HCT116 (cell line): ENCODE data around the gene UNC93B1. TPM values are rescaled to one million over a fixed set of nuclear protein-coding genes. Genes with fewer than 3 reads are reported as not detected.
A peak's percentile ranks its signal among the peaks of the same experiment; 100 is the strongest.

Experiments used
- ATAC-seq: fragments of 200-7000 bp; cut with Tn5 transposase; 2 replicates; pipeline ENCODE4 v1.9.1; 2020; ENCODE audit warnings: mild to moderate bottlenecking, moderate library complexity
- BruUV-seq: library from RNA; stranded (reverse); fragments of 400-500 nt; replicated peaks from 2 replicates; lab custom pipeline; 2021; lab: Mats Ljungman, UMichigan
- CTCF ChIA-PET: fragments of 300-600 bp; sonication (Branson Sonifier 250); formaldehyde crosslinking; loops from one replicate; lab custom pipeline; 2021; ENCODE audit warnings: antibody characterized with exemption; lab: Charles Lee
- POLR2A ChIA-PET: fragments of 300-600, 350-600 bp; sonication (Branson Sonifier 250); formaldehyde crosslinking; loops from one replicate; lab custom pipeline; 2021; ENCODE audit warnings: antibody characterized with exemption; lab: Charles Lee
- RAD21 ChIA-PET, 2 experiments: fragments of 300-600 bp; sonication (Branson Sonifier 250); formaldehyde crosslinking; loops; one replicate each; lab custom pipeline; 2023; ENCODE audit warnings: low total read pairs in 2 of 2; ENCODE audit not compliant: uncharacterized antibody in 2 of 2, unreplicated experiment in 2 of 2, low non-redundant PET in 1 of 2; lab: Charles Lee
- DNase-seq: peaks from one replicate; pipeline ENCODE4 v3.0.0-alpha.2; 2010; ENCODE audit warnings: low read depth, low spot score
- H2AFZ ChIP-seq: fragments of 200-600 bp; shearing (Covaris generic), sonication (generic); 2 replicates; pipeline ENCODE4 v1.6.1; 2017; ENCODE audit warnings: low read depth, mixed run types, mixed read lengths, antibody characterized with exemption, low read length; ENCODE audit not compliant: poor library complexity, severe bottlenecking
- H3K27ac ChIP-seq: 2 replicates; pipeline ENCODE4 v1.5.1; 2012; ENCODE audit warnings: low read depth, low read length
- H3K27me3 ChIP-seq: fragments of 200-600 bp; sonication (generic); 2 replicates; pipeline ENCODE4 v1.6.1; 2016; ENCODE audit warnings: mixed run types, low read length, mixed read lengths; ENCODE audit not compliant: insufficient read depth
- H3K36me3 ChIP-seq, 2 experiments: fragments of 200-500 bp in 1 of 2; fragments of 200-600 bp in 1 of 2; sonication (Bioruptor generic) in 1 of 2; sonication (generic) in 1 of 2; 2 replicates each; pipeline versions ENCODE4 v1.5.1 to v1.6.1; 2014 to 2016; ENCODE audit warnings: low read length in 2 of 2, inconsistent platforms in 1 of 2, mixed read lengths in 1 of 2, mixed run types in 1 of 2; ENCODE audit not compliant: insufficient read depth in 2 of 2, control insufficient read depth in 1 of 2
- H3K4me1 ChIP-seq, 2 experiments: fragments of 200-600 bp in 1 of 2; sonication (generic) in 1 of 2; 2 replicates each; pipeline versions ENCODE4 v1.5.1 to v1.6.1; 2012 to 2017; ENCODE audit warnings: low read length in 2 of 2, inconsistent platforms in 1 of 2, mild to moderate bottlenecking in 1 of 2, mixed read lengths in 1 of 2, mixed run types in 1 of 2, moderate library complexity in 1 of 2; ENCODE audit not compliant: insufficient read depth in 2 of 2, control insufficient read depth in 1 of 2
- H3K4me2 ChIP-seq: fragments of 200-600 bp; sonication (generic); 2 replicates; pipeline ENCODE4 v1.6.1; 2017; ENCODE audit warnings: mixed run types, low read length, mixed read lengths
- H3K4me3 ChIP-seq, 2 experiments: fragments of 200-600 bp in 1 of 2; sonication (generic) in 1 of 2; replicated peaks in 1 of 2; 2 replicates each; pipeline ENCODE4 v1.5.1; 2011 to 2016; ENCODE audit warnings: low read length in 2 of 2, control low read depth in 1 of 2, low read depth in 1 of 2, mild to moderate bottlenecking in 1 of 2, mixed read lengths in 1 of 2, mixed run types in 1 of 2
- H3K79me2 ChIP-seq: fragments of 200-600 bp; sonication (generic); 2 replicates; pipeline ENCODE4 v1.6.1; 2017; ENCODE audit warnings: mild to moderate bottlenecking, mixed run types, low read length, moderate library complexity, mixed read lengths; ENCODE audit not compliant: insufficient read depth
- H3K9ac ChIP-seq: fragments of 200-600 bp; sonication (generic); 2 replicates; pipeline ENCODE4 v1.6.1; 2016; ENCODE audit warnings: low read length, mixed read lengths
- H3K9me2 ChIP-seq: fragments of 200-600 bp; sonication (generic), shearing (Covaris generic); 2 replicates; pipeline ENCODE4 v1.6.1; 2017; ENCODE audit warnings: mixed run types, mild to moderate bottlenecking, moderate library complexity; ENCODE audit not compliant: insufficient read depth
- H3K9me3 ChIP-seq, 2 experiments: fragments of 200-500 bp in 1 of 2; fragments of 200-600 bp in 1 of 2; sonication (Bioruptor generic) in 1 of 2; sonication (generic) in 1 of 2; 2 replicates each; pipeline ENCODE4 v1.6.1; 2014 to 2017; ENCODE audit warnings: low read length in 2 of 2, mixed read lengths in 2 of 2, inconsistent platforms in 1 of 2, low read depth in 1 of 2, mild to moderate bottlenecking in 1 of 2, mixed run types in 1 of 2, moderate library complexity in 1 of 2; ENCODE audit not compliant: control insufficient read depth in 1 of 2, insufficient read depth in 1 of 2
- H4K20me1 ChIP-seq: fragments of 200-600 bp; sonication (generic), shearing (Covaris generic); 2 replicates; pipeline ENCODE4 v1.6.1; 2017; ENCODE audit warnings: mixed run types, mild to moderate bottlenecking, moderate library complexity; ENCODE audit not compliant: insufficient read depth
- ELF1 ChIP-seq: IDR thresholded peaks from 2 replicates; pipeline ENCODE4 v1.6.1; 2012; ENCODE audit warnings: low read depth, borderline replicate concordance
- EZH2phosphoT487 ChIP-seq: fragments of 200-600 bp; IDR thresholded peaks from 2 replicates; pipeline ENCODE4 v1.6.1; 2018; ENCODE audit warnings: antibody characterized with exemption, borderline replicate concordance
- FOSL1 ChIP-seq: IDR thresholded peaks from 2 replicates; pipeline ENCODE4 v1.6.1; 2012; ENCODE audit warnings: low read depth
- JUND ChIP-seq: IDR thresholded peaks from 2 replicates; pipeline ENCODE4 v1.6.1; 2012
- POLR2AphosphoS5 ChIP-seq: IDR thresholded peaks from 2 replicates; pipeline ENCODE4 v1.6.1; 2011; ENCODE audit warnings: mild to moderate bottlenecking, low read depth, low read length, moderate library complexity
- TCF7L2 ChIP-seq: IDR thresholded peaks from 2 replicates; pipeline ENCODE4 v1.7.0; 2011; ENCODE audit warnings: borderline replicate concordance, inconsistent platforms; ENCODE audit not compliant: insufficient read depth, insufficient read length; ENCODE audit errors: extremely low read depth
- YY1 ChIP-seq: IDR thresholded peaks from 2 replicates; pipeline ENCODE4 v1.6.1; 2011; ENCODE audit warnings: low read length, low read depth, moderate library complexity, mild to moderate bottlenecking; ENCODE audit not compliant: insufficient replicate concordance; ENCODE audit errors: extremely low read depth
- ZBTB33 ChIP-seq: IDR thresholded peaks from 2 replicates; pipeline ENCODE4 v1.6.1; 2011; ENCODE audit warnings: mild to moderate bottlenecking, low read length, moderate library complexity; ENCODE audit not compliant: insufficient replicate concordance; ENCODE audit errors: extremely low read depth
- intact Hi-C: fragments of 100-400 bp; cut with micrococcal nuclease; formaldehyde crosslinking; loops from 2 replicates; pipeline ENCODE4 v1.10.0; 2022
- total RNA-seq: library from RNA; stranded (reverse); gene quantifications from one replicate; pipeline ENCODE4 v1.2.1, GENCODE V29; 2021; ENCODE audit not compliant: unreplicated experiment

The UNC93B1 gene
- total RNA-seq, 1 experiment from 2014 or later: 72.9 TPM

- H3K9ac ChIP-seq: peak overlapping the region; percentile 94
- intact Hi-C loops: loop anchor here (10.0 kb wide), 1 partner anchor 93 kb away; the partner anchor contains the start of gene CHKA
- H3K4me3 ChIP-seq: peak overlapping the region; percentile 86 to 97
- RAD21 ChIA-PET: no interaction called here
- no TSS peak for BruUV-seq
- peaks cover 4 to 20% of the 10 kb centered on the region in 2 experiments; a peak in 2 of 4 replicates for H3K36me3 ChIP-seq
- H3K27ac ChIP-seq: peak overlapping the region; percentile 81
- TF ChIP-seq JUND: no peak
- TF ChIP-seq TCF7L2: no peak
- TF ChIP-seq EZH2phosphoT487: no peak
- TF ChIP-seq POLR2AphosphoS5: no peak
- TF ChIP-seq YY1: no peak
- no peak for TF ChIP-seq ELF1
- TF ChIP-seq ZBTB33: no peak
- no peak for TF ChIP-seq FOSL1
- peaks cover 37 to 44% of the 10 kb centered on the region in 2 experiments for H3K4me1 ChIP-seq
- CTCF ChIA-PET: no interaction called here
- peaks cover 33% of the 10 kb centered on the region for H3K79me2 ChIP-seq
- no peaks in the 10 kb centered on the region for H3K27me3 ChIP-seq
- H3K4me2 ChIP-seq: peak overlapping the region; percentile 84
- no peaks in the 10 kb centered on the region for H3K9me2 ChIP-seq
- DNase-seq (no peak), ATAC-seq (no peak)
- peaks cover 0 to 5% of the 10 kb centered on the region in 2 experiments; a peak in 1 of 4 replicates for H3K9me3 ChIP-seq
- no peaks in the 10 kb centered on the region for H4K20me1 ChIP-seq
- POLR2A ChIA-PET: no interaction called here
- no peak overlapping the region for H2AFZ ChIP-seq
These were observed 28.1 kb upstream of the UNC93B1 start for GRCh38 chr11:68032003-68032402.
